ENCODE measurements around the gene LY6G5C. TPM values are rescaled to one million over a fixed set of nuclear protein-coding genes. Genes with fewer than 3 reads are reported as not detected.

LY6G5C gene
- total and polyA plus RNA-seq, 2 of the 13 experiments (the other 11 are each of a cell fraction or from before 2014, with no cell fraction given), result 0.33 to 0.55 TPM

- no peak for TF ChIP-seq ZBTB26 (CRISPR knock-in tag; IDR thresholded peaks at IDR 0.05; ENCODE audit: borderline replicate concordance)
- TF ChIP-seq TBX2 (CRISPR knock-in tag; IDR thresholded peaks at IDR 0.05; ENCODE audit: borderline replicate concordance), result peak; percentile 13; the same call in 1 of the 2 replicates
- TF ChIP-seq ZNF335 (CRISPR knock-in tag; IDR thresholded peaks at IDR 0.05), result peak; percentile 98
- TF ChIP-seq E2F1 (CRISPR knock-in tag; IDR thresholded peaks at IDR 0.05), result no peak
- peak; percentile 44 for TF ChIP-seq ASH2L (IDR thresholded peaks at IDR 0.05; ENCODE audit: insufficient read length, low read depth, low read length)
- no peak for TF ChIP-seq ZNF773 (CRISPR knock-in tag; IDR thresholded peaks at IDR 0.05; ENCODE audit: borderline replicate concordance)
- peak; percentile 83 for TF ChIP-seq DRAP1 (CRISPR knock-in tag; IDR thresholded peaks at IDR 0.05)
- TF ChIP-seq MTF2 (CRISPR knock-in tag; IDR thresholded peaks at IDR 0.05; ENCODE audit: borderline replicate concordance), result 0 out of 2 replicates have a peak, but pooled peaks have one; percentile 53
- TF ChIP-seq ZNF83 (CRISPR knock-in tag; IDR thresholded peaks at IDR 0.05; ENCODE audit: borderline replicate concordance), result no peak
- TF ChIP-seq FOXJ3 (CRISPR knock-in tag; IDR thresholded peaks at IDR 0.05; ENCODE audit: borderline replicate concordance), result no peak
- no peak for TF ChIP-seq CC2D1A (CRISPR knock-in tag; IDR thresholded peaks at IDR 0.05)
- no peak for TF ChIP-seq PLSCR1 (CRISPR knock-in tag; IDR thresholded peaks at IDR 0.05; ENCODE audit: borderline replicate concordance)
- TF ChIP-seq SMARCE1 (IDR thresholded peaks at IDR 0.05; ENCODE audit: borderline replicate concordance), result no peak
- no peak for TF ChIP-seq ZNF224 (CRISPR knock-in tag; IDR thresholded peaks at IDR 0.05)
- TF ChIP-seq CBX2 (IDR thresholded peaks at IDR 0.05; ENCODE audit: low read depth, low read length), result no peak
- TF ChIP-seq CBX2 (CRISPR knock-in tag; IDR thresholded peaks at IDR 0.05; ENCODE audit: low read depth), result no peak
- no peak for TF ChIP-seq ZNF891 (CRISPR knock-in tag; IDR thresholded peaks at IDR 0.05)
- TF ChIP-seq ZNF280D (CRISPR knock-in tag; IDR thresholded peaks at IDR 0.05), result no peak
- TF ChIP-seq ZNF282 (IDR thresholded peaks at IDR 0.05; ENCODE audit: partially characterized antibody), result no peak
- no peak for TF ChIP-seq TAF15 (IDR thresholded peaks at IDR 0.05; ENCODE audit: low read depth, low read length, poor library complexity, severe bottlenecking)
- 0 out of 2 replicates have a peak, but pooled peaks have one; percentile 52 for TF ChIP-seq ZFAT (CRISPR knock-in tag; conservative IDR thresholded peaks at IDR 0.05)
- peak; percentile 52; the same call in 1 of the 2 replicates for TF ChIP-seq ZSCAN9 (CRISPR knock-in tag; IDR thresholded peaks at IDR 0.05; ENCODE audit: borderline replicate concordance)
- peak; percentile 17 for TF ChIP-seq ZNF264 (CRISPR knock-in tag; IDR thresholded peaks at IDR 0.05)
- no peak for TF ChIP-seq KDM1A (CRISPR knock-in tag; IDR thresholded peaks at IDR 0.05)
Observed at GRCh38 chr6:31652925-31653724, 27.7 kb downstream of the LY6G5C start (continued).
